HEK293T (cell line): ENCODE measurements around the gene SPATA6L.

Source experiments
- FOXK2 ChIP-seq: fragments of 450-650 bp; IDR thresholded peaks from 2 replicates; pipeline ENCODE4 v1.6.1; 2016; ENCODE audit warnings: mild to moderate bottlenecking
- FOXM1 ChIP-seq: fragments of 450-650 bp; IDR thresholded peaks from 2 replicates; pipeline ENCODE4 v1.6.1; 2017; ENCODE audit warnings: mild to moderate bottlenecking, borderline replicate concordance
- L3MBTL2 ChIP-seq: fragments of 450-650 bp; conservative IDR thresholded peaks from 2 replicates; pipeline ENCODE4 v1.6.1; 2016; ENCODE audit warnings: mild to moderate bottlenecking
- LEF1 ChIP-seq: fragments of 450-650 bp; IDR thresholded peaks from 2 replicates; pipeline ENCODE4 v1.6.1; 2017; ENCODE audit warnings: mild to moderate bottlenecking, borderline replicate concordance
- SP1 ChIP-seq: fragments of 450-650 bp; IDR thresholded peaks from 2 replicates; pipeline ENCODE4 v1.6.1; 2017
- SUZ12 ChIP-seq: fragments of 450-650 bp; IDR thresholded peaks from 2 replicates; pipeline ENCODE4 v1.6.1; 2016; ENCODE audit warnings: mild to moderate bottlenecking

GRCh38 chr9:4592295-4592694 is 74.0 kb downstream of the SPATA6L start:
- TF ChIP-seq L3MBTL2 (no peak), FOXM1 (no peak), SUZ12 (no peak), FOXK2 (no peak), SP1 (no peak), LEF1 (no peak)
